Liver (tissue), 3 donors: ENCODE data around the gene CXXC5.

Experiments used
- GABPA ChIP-seq, 2 donors: IDR thresholded peaks in 1 of 2; conservative IDR thresholded peaks in 1 of 2; 2 replicates each; pipeline ENCODE4 v1.6.1; 2016; ENCODE audit warnings: antibody characterized with exemption in 2 of 2, mild to moderate bottlenecking in 1 of 2, moderate library complexity in 1 of 2
- SP1 ChIP-seq: IDR thresholded peaks from 2 replicates; pipeline ENCODE4 v1.6.1; 2018; ENCODE audit warnings: antibody characterized with exemption, mild to moderate bottlenecking
- TAF1 ChIP-seq: conservative IDR thresholded peaks from 2 replicates; pipeline ENCODE4 v1.6.1; 2016; ENCODE audit warnings: antibody characterized with exemption, mild to moderate bottlenecking
- YY1 ChIP-seq: IDR thresholded peaks from 2 replicates; pipeline ENCODE4 v1.6.1; 2016; ENCODE audit warnings: antibody characterized with exemption, mild to moderate bottlenecking
- TF ChIP-seq, protein P1 (sequence below): IDR thresholded peaks from 2 replicates; pipeline ENCODE4 v1.6.1; 2016; ENCODE audit warnings: antibody characterized with exemption
- TF ChIP-seq, protein P2 (sequence below): fragments of 150-350 bp; IDR thresholded peaks from 2 replicates; pipeline ENCODE4 v1.5.1; 2017; ENCODE audit warnings: improper control_type of control experiment, low read depth, low read length; ENCODE audit not compliant: missing input control
- donor health status: healthy.
- donor health status: healthy.

DNA sequence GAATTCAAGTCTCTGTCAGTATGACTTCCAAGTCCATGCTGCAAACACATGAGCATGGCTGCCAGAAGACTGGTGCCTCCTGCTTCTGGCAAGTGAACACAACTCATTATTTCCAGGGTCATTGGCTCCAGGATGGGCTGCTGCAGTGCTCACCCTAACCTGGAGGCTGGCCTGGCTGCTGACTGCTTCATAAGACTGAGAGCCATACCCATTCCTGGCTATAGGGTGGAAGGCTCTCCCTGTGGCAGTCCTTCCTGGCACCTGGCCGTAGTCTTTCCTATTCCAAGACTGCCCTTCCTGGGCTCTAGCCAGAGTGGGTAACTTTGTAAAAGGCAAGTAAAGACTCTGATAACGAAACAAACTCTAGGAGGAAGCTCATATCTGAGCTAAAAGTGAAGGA, 51.2 kb downstream of the CXXC5 start:
- TF ChIP-seq, protein P1, sequence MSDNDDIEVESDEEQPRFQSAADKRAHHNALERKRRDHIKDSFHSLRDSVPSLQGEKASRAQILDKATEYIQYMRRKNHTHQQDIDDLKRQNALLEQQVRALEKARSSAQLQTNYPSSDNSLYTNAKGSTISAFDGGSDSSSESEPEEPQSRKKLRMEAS = no peak
- TF ChIP-seq GABPA (IDR thresholded peaks at IDR 0.05 in 1 of 2, conservative IDR thresholded peaks at IDR 0.05 in 1 of 2) (no peak), YY1 (no peak), TAF1 (no peak), SP1 (no peak)
- TF ChIP-seq, protein P2, sequence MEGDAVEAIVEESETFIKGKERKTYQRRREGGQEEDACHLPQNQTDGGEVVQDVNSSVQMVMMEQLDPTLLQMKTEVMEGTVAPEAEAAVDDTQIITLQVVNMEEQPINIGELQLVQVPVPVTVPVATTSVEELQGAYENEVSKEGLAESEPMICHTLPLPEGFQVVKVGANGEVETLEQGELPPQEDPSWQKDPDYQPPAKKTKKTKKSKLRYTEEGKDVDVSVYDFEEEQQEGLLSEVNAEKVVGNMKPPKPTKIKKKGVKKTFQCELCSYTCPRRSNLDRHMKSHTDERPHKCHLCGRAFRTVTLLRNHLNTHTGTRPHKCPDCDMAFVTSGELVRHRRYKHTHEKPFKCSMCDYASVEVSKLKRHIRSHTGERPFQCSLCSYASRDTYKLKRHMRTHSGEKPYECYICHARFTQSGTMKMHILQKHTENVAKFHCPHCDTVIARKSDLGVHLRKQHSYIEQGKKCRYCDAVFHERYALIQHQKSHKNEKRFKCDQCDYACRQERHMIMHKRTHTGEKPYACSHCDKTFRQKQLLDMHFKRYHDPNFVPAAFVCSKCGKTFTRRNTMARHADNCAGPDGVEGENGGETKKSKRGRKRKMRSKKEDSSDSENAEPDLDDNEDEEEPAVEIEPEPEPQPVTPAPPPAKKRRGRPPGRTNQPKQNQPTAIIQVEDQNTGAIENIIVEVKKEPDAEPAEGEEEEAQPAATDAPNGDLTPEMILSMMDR = no peak
